ENCODE data around the gene FAM171A2.

- TF ChIP-seq CTCF (IDR thresholded peaks at IDR 0.05; ENCODE audit: low read length) (no peak), EZH2phosphoT487 (IDR thresholded peaks at IDR 0.05; ENCODE audit: low read length) (no peak)
Observed at GRCh38 chr17:44318077-44318892, 45.4 kb downstream of the FAM171A2 start.
